OCI-LY3 (cell line): ENCODE results near the gene HOXC13.

Experiments
- H2AFZ ChIP-seq: fragments of 200-600, 300-600 bp; shearing (Covaris generic); 2 replicates; pipeline ENCODE4 v1.6.0; 2014; ENCODE audit warnings: antibody characterized with exemption, low read depth, low read length
- H3K27ac ChIP-seq: fragments of 200-600, 300-600 bp; sonication (generic); 2 replicates; pipeline ENCODE4 v1.5.1; 2014; ENCODE audit warnings: mild to moderate bottlenecking, low read length, moderate library complexity, mixed read lengths
- H3K27me3 ChIP-seq: fragments of 200-600, 300-600 bp; sonication (generic); 2 replicates; pipeline ENCODE4 v1.6.1; 2014; ENCODE audit warnings: low read depth, low read length, mixed read lengths
- H3K36me3 ChIP-seq: fragments of 200-600, 300-600 bp; sonication (generic); replicated peaks from 2 replicates; pipeline ENCODE3; 2014; ENCODE audit warnings: low read depth, low read length, mixed read lengths
- H3K4me1 ChIP-seq: fragments of 300-600, 200-600 bp; sonication (generic); 2 replicates; pipeline ENCODE4 v1.6.1; 2014; ENCODE audit warnings: low read length, mixed read lengths
- H3K4me2 ChIP-seq: fragments of 200-600, 300-600 bp; sonication (generic); 2 replicates; pipeline ENCODE4 v1.6.1; 2014; ENCODE audit warnings: low read length, mixed read lengths
- H3K4me3 ChIP-seq: fragments of 300-600, 200-600 bp; sonication (generic); 2 replicates; pipeline ENCODE4 v1.5.1; 2014; ENCODE audit warnings: antibody characterized with exemption, mild to moderate bottlenecking, low read length, moderate library complexity
- H3K79me2 ChIP-seq: fragments of 300-600, 200-600 bp; shearing (Covaris generic); 2 replicates; pipeline ENCODE4 v1.6.1; 2014; ENCODE audit warnings: mild to moderate bottlenecking, low read length, mixed read lengths
- H3K9ac ChIP-seq: fragments of 300-600, 200-600 bp; shearing (Covaris generic); 2 replicates; pipeline ENCODE4 v1.6.0; 2014; ENCODE audit warnings: mild to moderate bottlenecking, low read length, moderate library complexity
- H3K9me3 ChIP-seq: fragments of 200-600, 300-600 bp; shearing (Covaris generic); 2 replicates; pipeline ENCODE4 v1.6.1; 2014; ENCODE audit warnings: low read length, mixed read lengths; ENCODE audit not compliant: insufficient read depth
- H4K20me1 ChIP-seq: fragments of 200-600, 300-600 bp; sonication (generic); 2 replicates; pipeline ENCODE4 v1.6.1; 2016; ENCODE audit warnings: low read length, mixed read lengths; ENCODE audit not compliant: insufficient read depth
- EZH2phosphoT487 ChIP-seq: fragments of 200-600 bp; shearing (Covaris generic); IDR thresholded peaks from 2 replicates; pipeline ENCODE4 v1.6.1; 2018; ENCODE audit warnings: antibody characterized with exemption, mixed run types, low read depth
- TF ChIP-seq, protein P1 (sequence below): fragments of 200-600, 300-600 bp; sonication (generic); IDR thresholded peaks from 2 replicates; pipeline ENCODE4 v1.5.1; 2014; ENCODE audit warnings: antibody characterized with exemption, low read length, low read depth

Gene HOXC13

DNA sequence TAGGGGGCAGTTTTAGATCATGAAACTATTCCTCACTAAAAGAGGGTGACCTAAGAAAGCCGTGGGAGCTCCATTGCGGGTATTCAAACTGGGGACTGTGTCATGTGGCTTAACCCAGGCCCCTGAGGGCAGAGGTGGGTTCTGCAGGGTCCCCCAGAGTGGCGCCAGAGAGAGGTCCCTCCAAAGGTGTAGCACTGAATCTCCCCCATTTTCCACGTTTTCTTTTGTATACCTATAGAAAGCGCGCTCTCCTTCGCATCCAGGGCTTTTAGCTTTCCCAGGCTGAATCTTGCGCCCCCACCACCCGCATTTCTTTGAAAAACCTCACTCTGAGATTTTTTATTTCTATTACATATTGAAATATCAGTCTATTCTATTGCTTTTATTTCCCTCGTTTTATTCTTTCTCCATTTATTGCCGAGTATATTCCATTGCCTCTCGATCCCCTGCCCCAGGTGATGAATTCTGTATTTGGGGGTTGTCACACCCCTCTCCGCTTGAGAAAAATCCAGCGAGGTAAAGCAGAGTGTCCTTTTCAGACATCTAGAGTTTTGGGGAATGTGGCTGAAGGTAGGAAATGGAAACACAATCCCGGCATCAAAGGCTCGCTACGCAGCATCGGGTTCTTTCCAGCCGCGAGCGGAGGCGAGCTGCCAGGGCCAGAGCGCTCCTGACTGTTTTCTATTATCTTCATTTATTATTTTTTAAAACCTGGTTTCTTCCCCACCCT, 870 bp upstream of the HOXC13 start:
- no peaks in the 10 kb centered on the region for H3K36me3 ChIP-seq
- no peaks in the 10 kb centered on the region for H3K79me2 ChIP-seq
- no peak overlapping the region for H3K4me3 ChIP-seq
- TF ChIP-seq EZH2phosphoT487, result no peak
- TF ChIP-seq, protein P1, sequence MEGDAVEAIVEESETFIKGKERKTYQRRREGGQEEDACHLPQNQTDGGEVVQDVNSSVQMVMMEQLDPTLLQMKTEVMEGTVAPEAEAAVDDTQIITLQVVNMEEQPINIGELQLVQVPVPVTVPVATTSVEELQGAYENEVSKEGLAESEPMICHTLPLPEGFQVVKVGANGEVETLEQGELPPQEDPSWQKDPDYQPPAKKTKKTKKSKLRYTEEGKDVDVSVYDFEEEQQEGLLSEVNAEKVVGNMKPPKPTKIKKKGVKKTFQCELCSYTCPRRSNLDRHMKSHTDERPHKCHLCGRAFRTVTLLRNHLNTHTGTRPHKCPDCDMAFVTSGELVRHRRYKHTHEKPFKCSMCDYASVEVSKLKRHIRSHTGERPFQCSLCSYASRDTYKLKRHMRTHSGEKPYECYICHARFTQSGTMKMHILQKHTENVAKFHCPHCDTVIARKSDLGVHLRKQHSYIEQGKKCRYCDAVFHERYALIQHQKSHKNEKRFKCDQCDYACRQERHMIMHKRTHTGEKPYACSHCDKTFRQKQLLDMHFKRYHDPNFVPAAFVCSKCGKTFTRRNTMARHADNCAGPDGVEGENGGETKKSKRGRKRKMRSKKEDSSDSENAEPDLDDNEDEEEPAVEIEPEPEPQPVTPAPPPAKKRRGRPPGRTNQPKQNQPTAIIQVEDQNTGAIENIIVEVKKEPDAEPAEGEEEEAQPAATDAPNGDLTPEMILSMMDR, result no peak
- H3K4me2 ChIP-seq, result no peak overlapping the region
- H3K9me3 ChIP-seq, result no peaks in the 10 kb centered on the region
- H3K27me3 ChIP-seq, result peaks cover 15% of the 10 kb centered on the region
- no peak overlapping the region for H3K9ac ChIP-seq
- no peaks in the 10 kb centered on the region for H4K20me1 ChIP-seq
- no peaks in the 10 kb centered on the region for H3K4me1 ChIP-seq
- no peak overlapping the region for H2AFZ ChIP-seq
- H3K27ac ChIP-seq, result no peak overlapping the region

DNA sequence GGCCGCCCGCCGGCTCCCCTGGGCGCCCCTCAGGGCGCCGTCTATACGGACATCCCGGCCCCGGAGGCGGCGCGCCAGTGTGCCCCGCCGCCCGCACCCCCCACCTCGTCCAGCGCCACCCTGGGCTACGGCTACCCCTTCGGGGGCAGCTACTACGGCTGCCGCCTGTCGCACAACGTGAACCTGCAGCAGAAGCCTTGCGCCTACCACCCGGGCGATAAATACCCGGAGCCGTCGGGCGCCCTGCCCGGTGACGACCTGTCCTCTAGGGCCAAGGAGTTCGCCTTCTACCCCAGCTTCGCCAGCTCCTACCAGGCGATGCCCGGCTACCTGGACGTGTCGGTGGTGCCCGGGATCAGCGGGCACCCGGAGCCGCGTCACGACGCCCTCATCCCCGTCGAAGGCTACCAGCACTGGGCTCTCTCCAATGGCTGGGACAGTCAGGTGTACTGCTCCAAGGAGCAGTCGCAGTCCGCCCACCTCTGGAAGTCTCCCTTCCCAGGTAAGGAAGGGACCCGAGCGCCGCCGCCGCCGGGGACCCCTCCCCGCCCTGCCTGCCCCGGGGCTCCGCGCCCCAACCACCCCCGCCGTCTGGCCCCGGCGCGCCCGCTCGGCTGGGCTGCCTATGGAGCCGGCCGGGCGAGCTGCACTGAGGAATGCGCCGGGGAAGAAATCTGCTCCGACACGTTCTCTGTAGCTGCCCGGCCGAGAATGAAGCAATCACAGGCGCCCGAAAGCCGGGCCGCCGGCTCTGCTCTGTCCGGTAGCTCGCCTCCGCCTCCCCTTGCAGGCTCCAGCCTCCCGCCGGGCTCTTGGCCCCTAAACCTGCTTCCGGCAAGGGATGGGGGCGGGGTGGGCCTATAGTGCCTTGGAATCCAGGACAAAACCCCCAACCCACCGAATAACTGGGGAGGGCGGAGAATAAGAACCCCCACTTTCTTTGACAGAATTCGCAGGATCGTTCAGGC, 794 bp downstream of the HOXC13 start:
- H3K27me3 ChIP-seq, result peaks cover 28% of the 10 kb centered on the region
- H3K4me1 ChIP-seq, result no peaks in the 10 kb centered on the region
- H2AFZ ChIP-seq, result no peak overlapping the region
- H3K27ac ChIP-seq, result no peak overlapping the region
- H3K4me3 ChIP-seq, result no peak overlapping the region
- H4K20me1 ChIP-seq, result no peaks in the 10 kb centered on the region
- H3K9me3 ChIP-seq, result no peaks in the 10 kb centered on the region
- H3K4me2 ChIP-seq, result no peak overlapping the region
- TF ChIP-seq, protein P1, result no peak
- no peak for TF ChIP-seq EZH2phosphoT487
- no peak overlapping the region for H3K9ac ChIP-seq
- no peaks in the 10 kb centered on the region for H3K79me2 ChIP-seq
- no peaks in the 10 kb centered on the region for H3K36me3 ChIP-seq

DNA sequence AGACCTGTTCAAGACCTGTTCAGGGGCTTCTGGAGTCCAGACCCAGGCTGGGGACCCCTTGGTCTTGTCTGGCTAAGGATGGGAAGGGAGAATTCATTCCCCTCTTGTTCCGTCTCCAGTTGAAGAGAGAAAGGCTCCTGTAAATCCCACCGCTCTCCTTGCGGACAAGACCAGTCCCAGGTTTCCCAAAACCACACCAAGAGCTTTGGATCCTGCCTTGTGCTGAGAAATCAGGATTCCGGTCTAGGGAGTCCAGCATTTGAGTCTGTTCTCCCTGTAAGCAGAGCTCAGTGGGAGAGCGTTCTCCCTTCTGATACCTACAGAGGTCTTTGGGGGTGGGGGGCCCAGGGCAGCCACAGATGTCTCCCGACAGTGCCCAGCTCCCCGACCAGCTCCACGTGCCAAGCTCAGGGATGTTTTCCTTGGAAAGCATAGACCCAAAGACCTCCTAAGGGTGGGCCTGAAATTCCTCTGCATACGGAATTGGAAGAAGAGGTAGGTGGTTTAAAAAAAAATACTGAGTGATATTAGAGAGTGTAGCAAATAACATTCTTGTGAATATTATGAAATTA, 1.9 kb downstream of the HOXC13 start:
- Histone ChIP-seq H3K27me3 (peaks cover 31% of the 10 kb centered on the region), H3K4me3 (no peak overlapping the region), H3K27ac (no peak overlapping the region), H4K20me1 (no peaks in the 10 kb centered on the region), H3K9ac (no peak overlapping the region), H3K9me3 (no peaks in the 10 kb centered on the region), H3K36me3 (no peaks in the 10 kb centered on the region), H3K4me1 (no peaks in the 10 kb centered on the region), H3K4me2 (no peak overlapping the region), H2AFZ (no peak overlapping the region), H3K79me2 (no peaks in the 10 kb centered on the region)
- no peak for TF ChIP-seq EZH2phosphoT487
- TF ChIP-seq, protein P1, result no peak

DNA sequence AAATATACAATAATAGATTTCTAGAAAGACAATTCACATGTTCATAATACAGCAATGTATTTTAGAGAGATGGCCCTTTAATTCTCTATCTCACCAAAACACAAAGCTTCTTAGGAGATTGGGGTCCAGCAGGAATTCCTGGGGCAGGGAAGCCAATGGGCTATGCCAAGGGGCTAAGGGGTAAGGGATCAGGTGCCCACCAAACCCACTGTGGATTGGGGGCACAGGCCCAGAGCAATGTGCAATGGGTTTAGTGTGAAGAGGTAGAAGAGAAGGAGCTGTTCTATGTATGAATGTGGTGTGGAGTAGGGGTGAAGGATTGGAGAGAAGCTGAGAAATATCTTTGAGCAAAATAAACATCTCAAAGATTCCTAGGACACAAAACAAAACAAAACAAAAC, 2.6 kb downstream of the HOXC13 start:
- no peak overlapping the region for H3K4me2 ChIP-seq
- H3K27me3 ChIP-seq, result peaks cover 35% of the 10 kb centered on the region
- H3K4me1 ChIP-seq, result no peaks in the 10 kb centered on the region
- H3K27ac ChIP-seq, result no peak overlapping the region
- TF ChIP-seq EZH2phosphoT487, result no peak
- TF ChIP-seq, protein P1, result no peak
- no peak overlapping the region for H3K9ac ChIP-seq
- no peaks in the 10 kb centered on the region for H3K9me3 ChIP-seq
- no peaks in the 10 kb centered on the region for H3K79me2 ChIP-seq
- no peak overlapping the region for H3K4me3 ChIP-seq
- no peaks in the 10 kb centered on the region for H3K36me3 ChIP-seq
- H4K20me1 ChIP-seq, result no peaks in the 10 kb centered on the region
- no peak overlapping the region for H2AFZ ChIP-seq
